ENCODE results near the gene SCAI. TPM values are rescaled to one million over a fixed set of nuclear protein-coding genes. Genes with fewer than 3 reads are reported as not detected.
A peak's percentile ranks its signal among the peaks of the same experiment; 100 is the strongest.
"Not testable (repeated sequence)": the region's sequence is repeated elsewhere in the genome, so short reads cannot be mapped to it uniquely, and the experiment has no call there.

The SCAI gene
- total RNA-seq: 9.9 TPM

GRCh38 chr9:125143377-125144090, at the start of gene SCAI:
TSS of gene SCAI (minus strand) at chr9:125143528. CDS start at chr9:125143437, 91 bp downstream.
- Histone ChIP-seq H3K27me3 (ENCODE audit: insufficient read depth, low read length) (no peaks in the 10 kb centered on the region), H3K4me1 (ENCODE audit: insufficient read depth, low read length) (peaks cover 12% of the 10 kb centered on the region), H3K9me3 (ENCODE audit: low read depth, low read length) (no peaks in the 10 kb centered on the region), H3K4me3 (ENCODE audit: low read length) (peak within 1 kb of the TSS; percentile 37)

DNA sequence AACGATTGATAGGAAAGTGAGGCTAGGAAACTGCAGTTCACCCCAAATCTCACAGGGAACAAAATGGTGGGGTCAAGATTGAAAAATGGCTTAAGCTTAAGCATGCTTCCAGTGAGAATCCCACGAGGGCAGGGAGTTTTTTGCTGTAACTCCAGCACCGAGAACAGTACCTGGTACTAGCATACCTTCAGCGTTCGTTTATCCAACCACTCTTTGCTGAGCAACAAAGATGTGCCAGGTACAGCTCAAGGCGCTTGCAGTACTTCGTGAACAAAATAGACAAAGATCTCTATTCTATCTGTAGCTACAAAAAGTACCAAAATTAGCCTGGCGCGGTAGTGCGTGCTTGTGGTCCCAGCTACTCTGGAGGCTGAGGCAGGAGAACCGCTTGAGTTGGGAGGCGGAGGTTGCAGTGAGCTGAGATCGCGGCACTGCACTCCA, 47.1 kb upstream of the SCAI start:
- peaks cover 61% of the 10 kb centered on the region for H3K4me1 ChIP-seq (ENCODE audit: insufficient read depth, low read length)
- no peaks in the 10 kb centered on the region for H3K27me3 ChIP-seq (ENCODE audit: insufficient read depth, low read length)
- H3K9me3 ChIP-seq (ENCODE audit: low read depth, low read length): no peaks in the 10 kb centered on the region
- peak overlapping the region; percentile 100 for H3K4me3 ChIP-seq (ENCODE audit: low read length)

- no peaks in the 10 kb centered on the region for H3K9me3 ChIP-seq (ENCODE audit: low read depth, low read length)
- no peaks in the 10 kb centered on the region for H3K27me3 ChIP-seq (ENCODE audit: insufficient read depth, low read length)
- H3K4me3 ChIP-seq (ENCODE audit: low read length): peak within 1 kb of the TSS; percentile 100
- peaks cover 54% of the 10 kb centered on the region for H3K4me1 ChIP-seq (ENCODE audit: insufficient read depth, low read length)
Measured at GRCh38 chr9:125189361-125190289, 46.3 kb upstream of the SCAI start, which contains the start of gene PPP6C. TSS of gene PPP6C (minus strand) at chr9:125189803. CDS start at chr9:125189718, 85 bp downstream.

DNA sequence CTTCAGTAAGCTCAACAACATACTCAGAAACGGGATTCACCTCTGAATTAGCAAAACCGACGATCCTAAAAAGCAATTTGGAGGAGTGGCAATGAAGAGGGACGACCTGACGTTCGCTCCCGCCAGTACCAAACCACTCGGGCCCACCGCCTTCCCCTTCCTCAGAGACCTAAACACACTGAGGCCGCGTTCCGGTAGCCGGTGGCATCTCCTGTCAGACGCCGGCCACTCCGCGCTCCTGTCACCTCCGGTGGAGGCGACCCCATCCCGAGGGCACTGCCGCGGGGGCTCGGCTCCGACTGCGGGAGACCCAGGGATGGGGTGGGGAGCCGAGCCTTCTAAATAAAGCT, 45.7 kb upstream of the SCAI start:
- Histone ChIP-seq H3K9me3 (ENCODE audit: low read depth, low read length) (no peaks in the 10 kb centered on the region), H3K27me3 (ENCODE audit: insufficient read depth, low read length) (no peaks in the 10 kb centered on the region), H3K4me1 (ENCODE audit: insufficient read depth, low read length) (peaks cover 48% of the 10 kb centered on the region), H3K4me3 (ENCODE audit: low read length) (peak overlapping the region; percentile 100)

GRCh38 chr9:125183561-125183960, 40.2 kb upstream of the SCAI start:
- Histone ChIP-seq H3K27me3 (ENCODE audit: insufficient read depth, low read length) (no peaks in the 10 kb centered on the region), H3K4me3 (ENCODE audit: low read length) (no peak overlapping the region), H3K9me3 (ENCODE audit: low read depth, low read length) (no peaks in the 10 kb centered on the region), H3K4me1 (ENCODE audit: insufficient read depth, low read length) (peaks cover 20% of the 10 kb centered on the region)

DNA sequence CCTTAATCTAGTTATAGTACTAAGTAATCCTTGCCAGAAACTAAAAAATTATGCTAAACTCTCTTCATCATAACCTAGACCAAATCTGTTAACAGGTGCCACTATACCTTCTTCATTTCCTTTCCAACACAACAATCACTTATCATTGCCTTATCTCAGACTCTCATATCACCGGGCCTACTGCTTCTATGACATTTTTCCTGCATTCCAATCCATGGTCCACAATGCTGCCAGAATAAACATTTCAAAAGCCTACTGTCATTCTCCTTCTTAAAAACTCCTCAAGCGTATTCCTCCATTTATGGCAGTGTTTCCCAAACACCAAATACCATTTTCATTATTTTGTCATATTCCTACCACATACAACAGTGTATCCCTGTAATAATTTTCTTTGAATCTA, 39.7 kb upstream of the SCAI start:
- H3K4me1 ChIP-seq (ENCODE audit: insufficient read depth, low read length): peaks cover 15% of the 10 kb centered on the region
- H3K27me3 ChIP-seq (ENCODE audit: insufficient read depth, low read length): no peaks in the 10 kb centered on the region
- H3K9me3 ChIP-seq (ENCODE audit: low read depth, low read length): no peaks in the 10 kb centered on the region
- H3K4me3 ChIP-seq (ENCODE audit: low read length): no peak overlapping the region

DNA sequence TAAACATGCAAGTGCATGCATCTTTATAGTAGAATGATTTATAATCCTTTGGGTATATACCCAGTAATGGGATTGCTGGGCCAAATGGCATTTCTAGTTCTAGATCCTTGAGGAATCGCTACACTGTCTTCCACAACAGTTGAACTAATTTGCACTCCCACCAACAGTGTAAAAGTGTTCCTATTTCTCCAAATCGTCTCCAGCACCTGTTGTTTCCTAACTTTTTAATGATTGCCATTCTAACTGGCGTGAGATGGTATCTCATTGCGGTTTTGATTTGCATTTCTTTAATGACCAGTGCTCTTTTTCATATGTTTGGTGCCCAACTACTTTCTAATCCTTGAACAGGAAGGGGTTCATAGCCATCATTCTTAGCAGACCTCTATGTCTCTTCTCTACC, 38.4 kb upstream of the SCAI start:
- not testable (repeated sequence) for H3K4me1 ChIP-seq (ENCODE audit: insufficient read depth, low read length); H3K27me3 ChIP-seq (ENCODE audit: insufficient read depth, low read length); H3K9me3 ChIP-seq (ENCODE audit: low read depth, low read length); H3K4me3 ChIP-seq (ENCODE audit: low read length)

DNA sequence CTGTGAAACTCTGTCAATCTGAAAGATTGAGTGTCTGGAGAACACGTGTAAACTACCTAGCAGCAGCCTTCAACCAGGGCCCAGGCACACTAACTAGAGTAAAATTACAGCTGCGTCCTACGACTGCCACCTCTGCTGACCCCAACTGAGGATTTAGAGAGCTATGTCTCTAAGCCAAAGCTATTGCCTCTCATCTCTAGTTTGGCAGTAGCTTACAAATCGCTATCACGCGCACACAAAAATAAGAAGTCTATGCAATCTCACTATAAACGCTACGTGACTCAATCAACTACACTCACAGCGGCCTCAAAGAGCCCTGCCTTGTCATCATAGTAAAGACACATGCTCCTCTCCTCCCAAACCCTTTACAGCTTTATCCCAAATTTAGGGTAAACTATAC, 37.5 kb upstream of the SCAI start:
- no peak overlapping the region for H3K4me3 ChIP-seq (ENCODE audit: low read length)
- H3K27me3 ChIP-seq (ENCODE audit: insufficient read depth, low read length): no peaks in the 10 kb centered on the region

DNA sequence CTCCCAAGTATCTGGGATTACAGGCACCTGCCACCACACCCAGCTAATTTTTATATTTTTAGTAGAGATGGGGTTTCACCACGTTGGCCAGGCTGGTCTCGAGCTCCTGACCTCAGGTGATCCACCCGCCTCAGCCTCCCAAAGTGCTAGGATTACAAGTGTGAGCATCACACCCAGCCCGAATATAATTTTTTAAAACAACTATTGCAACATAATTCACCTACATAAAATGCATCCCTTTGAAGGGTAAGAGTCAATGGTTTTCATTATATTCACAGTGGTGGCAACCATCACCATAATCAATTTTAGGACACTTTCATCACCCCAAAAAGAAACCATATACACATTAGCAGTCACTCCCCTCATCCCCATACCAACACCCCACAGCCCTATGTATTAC, 36.4 kb upstream of the SCAI start:
- H3K27me3 ChIP-seq (ENCODE audit: insufficient read depth, low read length); H3K4me3 ChIP-seq (ENCODE audit: low read length); H3K4me1 ChIP-seq (ENCODE audit: insufficient read depth, low read length); H3K9me3 ChIP-seq (ENCODE audit: low read depth, low read length): not testable (repeated sequence)

More for the DNA sequence above, 37.5 kb upstream of the SCAI start:
- Histone ChIP-seq H3K9me3 (ENCODE audit: low read depth, low read length) (no peaks in the 10 kb centered on the region), H3K4me1 (ENCODE audit: insufficient read depth, low read length) (no peaks in the 10 kb centered on the region)

DNA sequence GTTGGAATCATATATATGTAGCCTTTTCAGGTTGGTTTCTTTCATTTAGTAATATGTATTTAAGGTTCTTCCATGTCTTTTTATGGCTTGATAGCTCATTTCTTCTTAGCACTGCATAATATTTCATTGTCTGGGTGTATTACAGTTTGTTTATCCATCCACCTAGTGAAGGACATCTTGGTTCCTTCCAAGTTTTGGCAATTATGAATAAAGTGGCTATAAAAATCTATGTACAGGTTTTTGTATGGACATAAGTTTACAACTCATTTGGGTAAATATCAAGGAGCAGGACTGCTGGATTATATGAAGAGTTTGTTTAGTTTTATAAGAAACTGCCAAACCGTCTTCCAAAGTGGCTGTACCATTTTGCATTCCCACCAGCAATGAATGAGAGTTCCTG, 34.6 kb upstream of the SCAI start:
- peaks cover 6% of the 10 kb centered on the region for H3K4me1 ChIP-seq (ENCODE audit: insufficient read depth, low read length)
- no peaks in the 10 kb centered on the region for H3K9me3 ChIP-seq (ENCODE audit: low read depth, low read length)
- H3K27me3 ChIP-seq (ENCODE audit: insufficient read depth, low read length): no peaks in the 10 kb centered on the region
- H3K4me3 ChIP-seq (ENCODE audit: low read length): no peak overlapping the region

GRCh38 chr9:125176636-125177035, 33.3 kb upstream of the SCAI start:
- Histone ChIP-seq H3K4me1 (ENCODE audit: insufficient read depth, low read length) (peaks cover 15% of the 10 kb centered on the region), H3K4me3 (ENCODE audit: low read length) (no peak overlapping the region), H3K27me3 (ENCODE audit: insufficient read depth, low read length) (no peaks in the 10 kb centered on the region), H3K9me3 (ENCODE audit: low read depth, low read length) (no peaks in the 10 kb centered on the region)

- no peaks in the 10 kb centered on the region for H3K9me3 ChIP-seq (ENCODE audit: low read depth, low read length)
- no peak overlapping the region for H3K4me3 ChIP-seq (ENCODE audit: low read length)
- H3K4me1 ChIP-seq (ENCODE audit: insufficient read depth, low read length): peaks cover 15% of the 10 kb centered on the region
- H3K27me3 ChIP-seq (ENCODE audit: insufficient read depth, low read length): no peaks in the 10 kb centered on the region
Measured at GRCh38 chr9:125172031-125172755, 28.9 kb upstream of the SCAI start.

DNA sequence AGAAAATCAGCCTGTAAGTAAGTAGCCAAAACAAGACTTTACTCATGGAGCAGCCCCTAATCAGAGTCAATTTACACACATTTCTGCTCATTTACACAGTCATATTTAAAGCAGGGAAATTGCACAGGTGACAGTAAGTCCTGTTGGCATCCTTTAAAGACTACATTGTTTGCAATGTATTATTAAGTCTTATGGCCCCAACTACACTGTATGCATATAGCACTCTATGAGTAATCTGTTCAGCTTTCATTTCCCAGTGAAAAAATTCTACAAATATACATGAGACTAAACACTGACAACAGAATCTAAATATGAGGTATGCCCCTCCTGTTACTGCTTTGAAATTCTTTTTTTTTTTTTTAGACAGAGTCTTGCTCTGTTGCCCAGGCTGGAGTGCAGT, 26.6 kb upstream of the SCAI start:
- Histone ChIP-seq H3K9me3 (ENCODE audit: low read depth, low read length) (no peaks in the 10 kb centered on the region), H3K4me1 (ENCODE audit: insufficient read depth, low read length) (peaks cover 15% of the 10 kb centered on the region)

DNA sequence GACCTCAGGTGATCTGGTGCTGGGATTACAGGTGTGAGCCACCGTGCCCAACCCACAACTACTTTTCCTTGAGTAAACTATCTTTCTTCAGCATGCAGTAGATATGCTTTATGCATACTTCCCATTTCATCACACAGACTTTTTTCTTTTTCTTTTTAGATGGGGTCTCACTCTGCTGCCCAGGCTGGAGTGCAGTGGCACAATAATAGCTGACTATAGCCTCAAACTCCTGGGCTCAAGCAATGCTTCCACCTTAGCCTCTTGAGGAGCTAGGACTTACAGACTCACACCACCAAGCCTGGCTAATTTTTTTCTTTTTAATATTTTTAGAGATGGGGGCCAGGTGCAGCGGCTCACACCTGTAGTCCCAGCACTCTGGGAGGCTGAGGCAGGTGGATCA, 23.4 kb upstream of the SCAI start:
- H3K4me1 ChIP-seq (ENCODE audit: insufficient read depth, low read length): no peaks in the 10 kb centered on the region
- no peak overlapping the region for H3K4me3 ChIP-seq (ENCODE audit: low read length)
- no peaks in the 10 kb centered on the region for H3K27me3 ChIP-seq (ENCODE audit: insufficient read depth, low read length)
- no peaks in the 10 kb centered on the region for H3K9me3 ChIP-seq (ENCODE audit: low read depth, low read length)

More for the DNA sequence above, 26.6 kb upstream of the SCAI start:
- H3K27me3 ChIP-seq (ENCODE audit: insufficient read depth, low read length): no peaks in the 10 kb centered on the region
- no peak overlapping the region for H3K4me3 ChIP-seq (ENCODE audit: low read length)

DNA sequence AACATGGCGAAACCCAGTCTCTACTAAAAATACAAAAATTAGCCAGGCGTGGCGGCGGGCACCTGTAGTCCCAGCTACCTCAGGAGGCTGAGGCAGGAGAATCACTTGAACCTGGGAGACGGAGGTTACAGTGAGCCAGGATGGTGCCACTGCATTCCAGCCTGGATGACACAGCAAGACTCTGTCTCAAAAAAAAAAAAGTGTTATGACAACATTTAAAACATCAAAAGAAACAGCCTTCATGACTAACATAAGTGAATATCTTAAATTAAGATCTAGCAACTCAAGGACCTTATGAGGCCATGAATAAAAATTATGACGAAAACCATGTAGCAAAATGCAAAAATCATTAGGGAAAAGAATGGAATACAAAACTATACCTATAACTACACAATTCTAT, 19.6 kb upstream of the SCAI start:
- not testable (repeated sequence) for H3K27me3 ChIP-seq (ENCODE audit: insufficient read depth, low read length); H3K4me1 ChIP-seq (ENCODE audit: insufficient read depth, low read length); H3K4me3 ChIP-seq (ENCODE audit: low read length); H3K9me3 ChIP-seq (ENCODE audit: low read depth, low read length)
